GM21447 (cell line): ENCODE measurements around the gene HOXA5.

ENCODE experiments used
- ATAC-seq: cut with Tn5 transposase; IDR thresholded peaks from one replicate; pipeline ENCODE4 v1.9.1; 2021; ENCODE audit not compliant: unreplicated experiment

HOXA5 gene

DNA sequence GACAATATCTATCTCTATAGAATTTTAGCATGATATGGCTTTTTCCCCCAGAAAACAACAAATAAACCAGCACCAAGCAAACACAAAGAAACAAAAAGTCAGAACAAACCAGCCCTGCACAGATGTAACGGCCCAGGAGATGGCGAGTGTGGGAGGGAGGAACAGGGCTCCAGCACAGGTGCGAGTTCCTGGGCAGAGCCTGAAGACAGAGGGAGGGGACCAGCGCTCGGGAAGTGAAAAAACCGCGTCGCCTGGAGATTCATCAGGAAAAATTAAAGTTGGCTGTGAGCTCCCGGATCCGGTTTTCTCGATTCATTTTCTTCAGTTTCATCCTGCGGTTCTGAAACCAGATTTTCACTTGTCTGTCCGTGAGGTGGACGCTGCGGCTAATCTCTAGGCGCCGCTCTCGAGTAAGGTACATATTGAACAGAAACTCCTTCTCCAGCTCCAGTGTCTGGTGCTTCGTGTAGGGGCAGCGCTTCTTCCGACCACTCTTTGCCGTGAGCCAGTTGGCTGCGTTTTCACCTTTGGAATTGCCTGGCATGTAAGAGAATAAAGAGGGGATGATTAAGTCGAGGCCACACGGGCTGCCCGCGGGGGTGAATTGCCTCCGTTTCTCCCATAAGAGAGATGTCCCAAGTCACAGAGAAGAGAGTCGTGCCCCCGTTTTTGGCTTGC, 28.3 kb upstream of the HOXA5 start:
- no peak for ATAC-seq

DNA sequence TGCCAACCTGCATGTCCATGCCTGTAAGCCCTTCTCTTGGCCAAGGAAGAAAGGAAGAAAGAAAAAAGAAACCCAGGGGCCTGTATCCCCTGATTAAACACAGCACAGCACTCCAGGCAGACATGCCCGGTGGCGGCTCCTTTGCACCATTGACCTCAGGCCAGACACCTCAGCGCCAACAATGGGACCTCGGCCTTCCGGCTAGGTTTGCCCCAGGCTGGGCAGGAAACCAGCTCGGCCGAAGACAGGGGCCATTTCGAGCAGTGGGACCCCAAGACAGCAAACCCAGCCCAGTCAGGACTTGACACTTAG, 27.8 kb upstream of the HOXA5 start:
- ATAC-seq, result no peak

GRCh38 chr7:27170426-27171324, 27.2 kb upstream of the HOXA5 start:
- ATAC-seq, result no peak

DNA sequence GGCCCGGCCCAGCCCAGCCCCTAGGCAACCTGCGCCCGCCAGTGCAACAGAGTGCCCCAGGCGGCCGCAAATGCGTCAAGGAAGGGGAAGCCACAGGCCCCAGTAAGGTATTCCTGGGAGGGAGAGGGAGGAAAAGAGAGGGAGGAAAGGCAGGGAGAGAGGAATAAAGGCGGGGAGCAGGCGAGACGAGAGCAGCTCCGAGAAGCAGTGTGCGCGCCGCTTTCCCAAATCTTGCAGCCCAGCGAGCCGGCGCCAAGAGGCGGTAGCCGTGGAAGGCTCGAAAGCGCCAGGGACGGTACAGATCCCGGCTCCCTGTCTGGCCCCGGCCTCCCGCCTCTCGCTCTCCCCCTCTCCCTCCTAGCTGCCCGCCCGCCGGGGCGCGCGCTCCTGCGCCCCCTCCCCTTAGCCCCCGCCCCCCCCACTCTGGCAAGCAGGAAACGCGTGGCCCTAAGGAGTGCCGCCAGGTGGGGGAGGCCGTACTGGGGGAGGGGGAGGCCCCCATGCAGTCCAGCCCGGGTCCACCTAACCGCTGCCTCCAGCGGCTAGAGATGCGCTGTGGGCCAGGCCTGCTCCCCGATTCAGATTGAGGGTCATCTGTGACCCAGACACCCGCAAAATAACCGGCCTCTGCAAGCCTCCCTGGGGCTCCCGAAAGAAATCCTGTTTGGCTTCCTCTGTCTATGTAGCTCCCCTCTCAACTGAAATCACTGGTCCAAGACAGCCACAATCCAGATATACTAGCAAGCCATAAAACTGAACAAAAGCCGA, 26.4 kb upstream of the HOXA5 start:
- ATAC-seq, result no peak

GRCh38 chr7:27168265-27168947, 24.9 kb upstream of the HOXA5 start:
- no peak for ATAC-seq

GRCh38 chr7:27167916-27168264, 24.4 kb upstream of the HOXA5 start:
- ATAC-seq, result no peak

DNA sequence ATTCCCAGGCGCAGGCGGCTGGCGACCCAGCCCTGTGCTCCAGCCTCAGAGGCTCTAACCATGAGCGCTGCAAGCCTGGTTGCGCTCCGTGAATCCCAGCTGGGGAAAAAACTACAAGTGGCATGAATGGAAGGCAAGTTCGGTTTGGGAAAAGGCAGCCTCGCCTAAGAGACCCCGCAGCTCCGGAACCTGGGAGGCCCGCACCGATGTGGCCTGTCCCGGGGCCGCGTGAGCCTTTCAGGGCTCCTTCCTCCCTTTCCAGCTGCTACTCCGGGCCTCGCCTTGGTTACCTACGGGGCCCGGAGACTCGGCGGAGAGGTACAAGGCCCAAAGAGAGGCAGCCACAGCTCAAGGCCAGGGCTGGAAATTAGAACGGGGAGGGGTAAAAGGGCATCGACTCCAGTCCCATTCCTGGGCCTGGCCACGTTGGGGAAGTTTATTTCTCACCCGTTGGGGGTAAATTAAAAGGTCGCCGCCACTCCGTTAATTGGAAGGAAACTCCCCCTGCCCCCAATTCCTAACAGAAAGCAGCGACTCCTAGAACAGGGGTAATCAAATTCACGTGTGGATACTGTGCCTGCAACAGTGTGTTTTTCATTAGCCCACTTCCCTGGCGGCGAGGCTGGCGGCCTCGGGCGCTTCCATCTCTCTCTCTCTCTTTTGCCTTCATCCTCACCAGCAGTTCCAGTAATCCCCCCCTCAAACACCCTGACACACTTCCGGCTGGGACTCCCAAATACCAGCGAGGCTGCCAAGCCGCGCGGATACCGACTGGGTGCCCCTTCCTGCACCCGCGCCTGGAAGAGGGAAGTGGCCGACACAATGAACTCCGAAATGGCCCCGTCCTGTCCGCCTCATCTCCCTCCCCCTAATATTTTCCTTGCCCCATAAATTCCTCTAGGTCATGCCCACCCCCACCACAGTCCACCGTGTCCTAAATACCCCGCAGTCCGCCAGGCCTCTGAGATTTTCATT, 23.3 kb upstream of the HOXA5 start:
- no peak for ATAC-seq

DNA sequence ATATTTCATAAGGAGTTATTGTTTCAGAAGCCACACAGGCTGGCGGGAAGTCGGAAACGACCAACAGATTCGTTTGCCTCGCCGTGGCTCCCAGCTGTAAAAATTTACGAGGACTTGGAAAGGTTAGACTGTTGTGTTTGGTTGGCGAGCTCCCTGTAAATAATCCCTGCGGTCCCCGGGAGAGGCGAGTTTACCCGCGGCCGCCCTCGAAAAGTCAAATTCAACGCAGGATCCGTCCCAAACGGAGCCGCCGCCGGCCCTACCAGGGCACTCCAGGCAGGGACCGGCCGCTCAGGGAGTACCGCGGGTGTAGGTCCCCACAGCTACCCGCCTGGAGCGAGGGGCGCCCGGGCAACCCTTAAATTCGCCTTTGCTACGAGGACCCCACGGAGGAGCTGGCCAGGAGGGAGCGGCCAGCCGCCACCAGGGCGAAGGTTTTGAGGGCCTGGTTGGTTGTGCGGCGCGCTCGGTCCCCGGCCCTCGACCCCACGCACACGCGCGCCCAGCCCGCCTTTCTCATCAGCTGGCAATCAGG, 22.6 kb upstream of the HOXA5 start:
- ATAC-seq, result no peak

DNA sequence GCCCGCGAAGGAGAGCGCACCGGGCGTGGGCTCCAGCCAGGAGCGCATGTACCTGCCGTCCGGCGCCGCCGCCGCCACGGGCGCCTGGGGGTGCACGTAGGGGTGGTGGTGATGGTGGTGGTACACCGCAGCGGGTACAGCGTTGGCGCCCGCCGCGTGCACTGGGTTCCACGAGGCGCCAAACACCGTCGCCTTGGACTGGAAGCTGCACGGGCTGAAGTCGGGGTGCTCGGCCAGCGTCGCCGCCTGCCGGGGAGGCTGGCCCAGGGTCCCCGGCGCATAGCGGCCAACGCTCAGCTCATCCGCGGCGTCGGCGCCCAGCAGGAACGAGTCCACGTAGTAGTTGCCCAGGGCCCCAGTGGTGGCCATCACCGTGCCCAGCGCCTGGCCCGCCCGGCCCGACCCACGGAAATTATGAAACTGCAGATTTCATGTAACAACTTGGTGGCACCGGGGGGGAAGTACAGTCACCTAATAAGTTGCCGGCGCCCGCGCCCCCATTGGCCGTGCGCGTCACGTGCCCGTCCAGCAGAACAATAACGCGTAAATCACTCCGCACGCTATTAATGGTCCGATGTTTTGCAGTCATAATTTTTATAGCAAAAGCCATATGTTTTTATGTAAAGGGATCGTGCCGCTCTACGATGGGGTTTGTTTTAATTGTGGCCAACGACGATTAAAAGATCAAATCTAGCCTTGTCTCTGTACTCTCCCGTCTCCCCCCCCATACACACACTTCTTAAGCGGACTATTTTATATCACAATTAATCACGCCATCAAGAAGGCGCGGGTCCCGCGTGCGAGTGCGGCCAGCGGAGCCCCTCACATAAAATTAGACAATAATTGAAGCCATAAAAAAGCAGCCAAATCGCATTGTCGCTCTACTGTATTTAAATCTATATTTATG, 21.9 kb upstream of the HOXA5 start, which contains the start of gene HOXA9:
Gene HOXA9, minus strand, starts transcription at position 449 of the 907 bp plus-strand sequence. Its CDS starts 80 bp downstream, at position 369.
- no peak for ATAC-seq

GRCh38 chr7:27164367-27165088, 21.0 kb upstream of the HOXA5 start:
- ATAC-seq, result no peak

GRCh38 chr7:27164045-27164366, 20.5 kb upstream of the HOXA5 start:
- no peak for ATAC-seq

GRCh38 chr7:27163288-27164044, 20.0 kb upstream of the HOXA5 start:
- no peak for ATAC-seq

DNA sequence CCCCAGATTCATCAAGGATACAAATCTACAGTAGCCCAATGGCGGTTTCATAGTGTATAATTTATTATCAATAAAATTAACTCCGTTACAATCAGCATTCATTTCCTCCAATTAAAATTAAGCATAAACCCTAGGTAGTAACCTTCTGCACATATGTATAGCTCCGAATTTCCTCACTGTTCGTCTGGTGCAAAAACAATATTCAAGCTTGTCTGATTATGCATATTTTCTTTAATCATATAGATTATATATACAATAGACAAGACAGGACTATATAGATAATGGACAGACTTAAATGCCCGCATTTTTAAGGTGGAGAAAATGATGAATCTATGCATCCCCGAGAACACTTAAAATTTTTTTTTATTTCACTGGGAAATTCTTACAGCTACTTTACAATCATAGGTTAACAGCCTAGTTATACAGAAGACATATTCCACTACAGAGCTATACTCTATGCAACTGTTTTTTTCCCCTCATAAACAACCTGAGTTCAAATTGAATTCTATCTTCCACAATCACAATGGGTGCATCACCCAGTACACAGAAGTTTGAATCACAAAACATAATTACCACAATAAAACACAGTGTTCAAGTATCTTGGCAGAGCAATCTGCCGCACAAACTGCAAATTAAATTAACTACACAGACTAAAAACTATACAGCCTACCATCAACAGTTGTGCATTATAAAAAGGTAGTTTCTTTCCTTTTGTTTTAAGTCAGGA, 19.2 kb upstream of the HOXA5 start:
- ATAC-seq, result no peak

DNA sequence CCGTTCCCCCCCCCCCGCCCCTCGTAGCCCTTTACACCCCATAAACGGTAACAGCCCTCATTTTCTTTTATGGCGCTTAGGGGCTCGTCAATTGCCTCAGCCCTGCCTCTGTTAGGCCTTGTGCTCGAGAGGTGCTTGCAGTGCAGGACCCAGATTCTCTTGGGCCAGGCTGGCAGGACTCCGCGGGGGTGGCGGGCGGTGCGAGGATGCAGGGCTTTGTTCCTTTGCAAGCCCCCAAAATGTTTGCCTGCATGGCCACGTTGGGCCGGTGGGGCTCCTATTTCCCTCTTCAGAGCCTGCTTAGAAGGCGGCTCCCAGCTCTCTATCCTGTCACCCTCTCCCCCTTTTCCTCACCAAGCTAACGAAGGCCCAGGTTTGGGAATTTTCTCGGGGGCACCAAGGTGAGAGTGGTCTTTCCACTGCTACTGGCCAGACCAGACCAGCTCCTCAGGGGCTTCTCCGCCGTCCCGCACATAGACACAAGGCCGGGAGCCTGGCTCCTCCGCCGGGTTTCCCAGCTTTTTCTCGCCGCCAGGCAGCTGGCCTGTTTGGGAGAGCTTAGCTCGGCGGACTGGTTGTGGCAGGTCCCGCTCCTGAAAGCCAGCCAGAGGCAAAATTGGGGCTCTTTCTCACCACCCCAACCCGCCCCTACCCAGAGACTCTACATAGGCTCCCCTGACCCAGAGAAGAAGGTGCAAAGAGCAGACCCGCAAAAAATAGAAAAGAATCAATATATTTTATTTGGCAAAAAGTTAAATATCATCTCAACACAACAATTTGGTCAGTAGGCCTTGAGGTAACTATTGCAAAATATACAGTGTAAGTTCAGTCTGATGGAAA, 18.5 kb upstream of the HOXA5 start:
- ATAC-seq, result no peak

GRCh38 chr7:27161214-27161720, 17.8 kb upstream of the HOXA5 start:
- ATAC-seq, result no peak
